Neural cell (in vitro differentiated cells): Measurements from ENCODE around the gene CPVL.

Source experiments
- CTCF ChIP-seq: fragments of 450-650 bp; IDR thresholded peaks from 2 replicates; pipeline ENCODE4 v1.5.1; 2014; ENCODE audit warnings: antibody characterized with exemption, mild to moderate bottlenecking, moderate library complexity; ENCODE audit not compliant: poor library complexity, severe bottlenecking
- EP300 ChIP-seq: fragments of 450-650 bp; conservative IDR thresholded peaks from 2 replicates; pipeline ENCODE4 v1.6.1; 2014; ENCODE audit warnings: antibody characterized with exemption, mild to moderate bottlenecking, moderate library complexity; ENCODE audit not compliant: poor library complexity, severe bottlenecking
- EZH2 ChIP-seq: fragments of 200-600, 300-800 bp; shearing (Covaris generic), sonication (generic); IDR thresholded peaks from 2 replicates; pipeline ENCODE4 v1.6.1; 2014; ENCODE audit warnings: antibody characterized with exemption, low read length, borderline replicate concordance, mild to moderate bottlenecking; ENCODE audit not compliant: insufficient read depth, poor library complexity, severe bottlenecking
- POLR2AphosphoS5 ChIP-seq: IDR thresholded peaks from 2 replicates; pipeline ENCODE4 v1.6.1; 2012
- RAD21 ChIP-seq: fragments of 450-650 bp; conservative IDR thresholded peaks from 2 replicates; pipeline ENCODE4 v1.6.1; 2014; ENCODE audit warnings: antibody characterized with exemption, mild to moderate bottlenecking, moderate library complexity
- REST ChIP-seq: IDR thresholded peaks from 2 replicates; pipeline ENCODE4 v1.6.1; 2012; ENCODE audit warnings: borderline replicate concordance
- SMC3 ChIP-seq: fragments of 450-650 bp; conservative IDR thresholded peaks from 2 replicates; pipeline ENCODE4 v1.6.1; 2014; ENCODE audit warnings: antibody characterized with exemption, mild to moderate bottlenecking, moderate library complexity; ENCODE audit not compliant: poor library complexity
- TAF1 ChIP-seq: IDR thresholded peaks from 2 replicates; pipeline ENCODE4 v1.6.1; 2012; ENCODE audit warnings: low read depth

GRCh38 chr7:29146057-29146706 is at the start of gene CPVL:
- no peak for TF ChIP-seq CTCF
- TF ChIP-seq REST: no peak
- TF ChIP-seq SMC3: no peak
- TF ChIP-seq TAF1: no peak
- no peak for TF ChIP-seq EP300
- TF ChIP-seq EZH2: no peak
- TF ChIP-seq POLR2AphosphoS5: no peak
- TF ChIP-seq RAD21: no peak
